Activated naive CD4-positive, alpha-beta T cell treated with anti-CD3 and anti-CD28 coated beads, Interleukin-2, amount 10 ng/mL, durations not matched to agents 7 days and 5 days (primary cell): Measurements from ENCODE around the gene THOC1.

Experiments used
- CTCF ChIA-PET: fragments of 350-600 bp; sonication (Branson Sonifier 250); formaldehyde crosslinking; loops from one replicate; lab custom pipeline; 2021; ENCODE audit warnings: antibody characterized with exemption; lab: Charles Lee
- DNase-seq: peaks from one replicate; pipeline ENCODE4 v3.0.0-alpha.2; 2020
- H3K27ac Mint-ChIP-seq: one replicate; pipeline ENCODE4 v1.8.0; 2021; ENCODE audit warnings: mild to moderate bottlenecking, moderate library complexity, mixed read lengths
- H3K27me3 Mint-ChIP-seq: one replicate; pipeline ENCODE4 v1.8.0; 2021; ENCODE audit warnings: mild to moderate bottlenecking, mixed read lengths
- H3K36me3 Mint-ChIP-seq: one replicate; pipeline ENCODE4 v1.8.0; 2021; ENCODE audit warnings: mixed read lengths
- H3K4me1 Mint-ChIP-seq: one replicate; pipeline ENCODE4 v1.8.0; 2021; ENCODE audit warnings: mixed read lengths
- H3K4me3 Mint-ChIP-seq: one replicate; pipeline ENCODE4 v1.8.0; 2021; ENCODE audit warnings: mild to moderate bottlenecking, moderate library complexity, mixed read lengths
- H3K9me3 Mint-ChIP-seq: one replicate; pipeline ENCODE4 v1.8.0; 2021; ENCODE audit warnings: mixed read lengths

THOC1 gene

DNA sequence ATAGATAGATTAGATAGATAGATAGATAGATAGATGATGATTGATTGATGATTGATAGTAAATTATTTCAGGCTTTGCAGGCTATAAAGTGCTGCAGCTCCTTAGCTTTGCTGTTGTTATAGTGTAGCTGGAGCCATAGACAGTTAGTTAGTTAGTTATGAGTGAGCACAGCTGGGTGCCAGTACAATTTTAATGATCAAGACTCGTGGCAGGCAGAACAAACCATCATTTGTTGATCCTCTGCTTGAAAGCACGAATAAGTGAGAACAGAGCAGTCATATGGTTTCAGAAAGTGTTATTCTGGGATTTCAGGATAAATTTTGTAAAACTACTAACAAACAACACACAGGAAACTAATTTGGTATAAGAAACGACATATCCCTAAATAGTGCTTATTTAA, 53.9 kb downstream of the THOC1 start:
- CTCF ChIA-PET: no interaction called here
- Mint-ChIP-seq H3K27me3 (no peaks in the 10 kb centered on the region), H3K4me1 (no peaks in the 10 kb centered on the region), H3K36me3 (peaks cover 63% of the 10 kb centered on the region), H3K9me3 (no peaks in the 10 kb centered on the region), H3K4me3 (no peak overlapping the region), H3K27ac (no peak overlapping the region)
- DNase-seq: no peak

DNA sequence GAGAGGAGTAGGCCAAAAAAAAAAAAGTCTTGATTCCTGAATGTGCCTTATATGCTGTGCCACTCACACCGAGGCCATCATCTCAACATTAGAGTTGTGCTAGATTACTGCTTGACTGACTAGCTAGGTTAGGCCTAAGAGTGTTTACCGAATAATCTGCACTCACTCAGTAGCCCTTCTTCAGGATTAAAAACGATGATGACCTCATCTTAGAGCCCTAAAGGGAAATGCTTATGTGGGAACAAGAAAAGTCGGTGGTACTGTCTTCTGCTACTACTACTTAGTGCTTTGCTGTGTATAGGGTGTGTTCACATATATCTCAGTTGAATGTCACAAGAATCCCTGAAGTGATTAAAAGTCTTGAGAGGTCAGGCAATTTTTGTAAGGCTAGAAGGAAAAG, 54.3 kb downstream of the THOC1 start:
- H3K27me3 Mint-ChIP-seq: no peaks in the 10 kb centered on the region
- H3K9me3 Mint-ChIP-seq: no peaks in the 10 kb centered on the region
- H3K27ac Mint-ChIP-seq: no peak overlapping the region
- H3K4me3 Mint-ChIP-seq: no peak overlapping the region
- CTCF ChIA-PET: no interaction called here
- no peak for DNase-seq
- peaks cover 61% of the 10 kb centered on the region for H3K36me3 Mint-ChIP-seq
- H3K4me1 Mint-ChIP-seq: no peaks in the 10 kb centered on the region

DNA sequence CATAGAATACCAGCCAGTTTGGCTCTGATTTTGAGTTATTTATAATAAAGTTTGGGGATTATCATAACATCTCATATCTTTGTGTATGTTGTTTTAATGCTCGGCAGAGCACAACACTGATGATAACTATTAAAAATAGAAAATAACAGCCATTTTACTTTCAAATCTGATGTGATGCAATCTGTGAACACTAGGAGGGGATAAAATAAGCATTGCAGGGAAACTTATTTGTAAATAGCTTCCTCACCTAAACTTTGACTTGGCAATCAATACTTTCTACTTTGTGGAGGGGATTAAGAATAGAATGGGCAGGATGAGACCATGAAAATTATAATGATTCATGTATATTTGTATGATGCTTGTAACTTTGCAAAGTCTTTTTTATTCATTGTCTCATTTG, 55.1 kb downstream of the THOC1 start:
- H3K27me3 Mint-ChIP-seq: no peaks in the 10 kb centered on the region
- no peak overlapping the region for H3K27ac Mint-ChIP-seq
- no peak overlapping the region for H3K4me3 Mint-ChIP-seq
- DNase-seq: no peak
- H3K36me3 Mint-ChIP-seq: peaks cover 57% of the 10 kb centered on the region
- CTCF ChIA-PET: no interaction called here
- H3K4me1 Mint-ChIP-seq: no peaks in the 10 kb centered on the region
- H3K9me3 Mint-ChIP-seq: no peaks in the 10 kb centered on the region

DNA sequence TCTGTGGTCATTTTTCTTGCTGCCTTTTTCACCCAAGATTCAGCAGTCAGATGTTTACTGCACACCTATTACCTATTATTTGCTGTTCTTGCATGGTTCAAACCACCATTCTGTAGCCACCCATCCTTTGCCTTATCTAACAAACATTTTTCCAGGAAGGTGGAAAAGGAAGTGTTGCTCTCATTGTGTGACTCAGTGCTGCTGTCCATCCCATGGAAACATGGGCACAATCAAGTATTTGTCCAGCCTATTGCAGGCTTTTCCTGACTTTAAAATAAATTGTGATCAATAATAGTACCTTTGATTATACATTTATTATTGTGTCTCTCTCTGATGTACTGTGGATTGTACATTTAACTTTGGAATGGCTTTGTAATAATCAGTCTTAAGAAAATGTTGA, 56.3 kb downstream of the THOC1 start:
- DNase-seq: no peak
- Mint-ChIP-seq H3K4me1 (no peaks in the 10 kb centered on the region), H3K36me3 (peaks cover 52% of the 10 kb centered on the region), H3K9me3 (no peaks in the 10 kb centered on the region), H3K27ac (no peak overlapping the region), H3K4me3 (no peak overlapping the region), H3K27me3 (no peaks in the 10 kb centered on the region)
- CTCF ChIA-PET: no interaction called here

DNA sequence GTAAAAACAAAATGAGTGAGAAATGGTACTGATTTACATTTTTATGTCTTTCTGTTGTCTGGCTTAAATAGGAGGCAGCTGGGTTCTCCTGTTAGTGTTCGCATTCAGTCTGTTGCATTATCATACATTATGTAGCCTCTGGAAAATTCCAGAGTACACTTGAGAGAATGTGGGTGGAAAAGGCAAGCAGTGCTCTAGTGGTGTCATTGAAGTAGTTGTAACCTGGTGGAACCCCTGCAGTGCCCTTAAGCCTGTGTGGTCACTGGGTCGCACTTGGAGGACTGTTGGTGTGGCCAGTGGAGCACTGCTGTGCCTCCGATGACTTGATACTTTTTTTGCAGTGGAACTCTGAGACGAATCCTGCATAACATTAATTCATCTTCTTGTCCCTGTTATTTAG, 57.1 kb downstream of the THOC1 start:
- CTCF ChIA-PET: no interaction called here
- peaks cover 57% of the 10 kb centered on the region for H3K36me3 Mint-ChIP-seq
- no peaks in the 10 kb centered on the region for H3K27me3 Mint-ChIP-seq
- H3K27ac Mint-ChIP-seq: no peak overlapping the region
- no peak for DNase-seq
- no peak overlapping the region for H3K4me3 Mint-ChIP-seq
- no peaks in the 10 kb centered on the region for H3K4me1 Mint-ChIP-seq
- no peaks in the 10 kb centered on the region for H3K9me3 Mint-ChIP-seq

DNA sequence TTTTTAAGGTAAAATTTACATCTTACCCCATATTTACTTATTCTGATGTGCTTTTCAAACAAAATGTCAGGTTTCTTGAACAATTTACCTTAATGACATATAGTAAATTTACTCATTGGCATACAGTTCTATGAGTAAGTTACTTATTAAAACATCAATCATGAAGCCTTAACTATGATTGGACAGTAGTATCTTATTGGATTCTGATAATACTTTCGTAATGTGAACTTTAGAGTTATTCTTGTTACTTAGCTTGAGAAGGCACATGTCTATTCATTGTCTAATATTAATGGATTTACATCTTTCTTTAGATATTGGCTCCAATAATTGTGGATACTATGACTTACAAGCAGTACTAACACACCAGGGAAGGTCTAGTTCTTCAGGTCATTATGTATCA, 57.8 kb downstream of the THOC1 start:
- H3K27ac Mint-ChIP-seq: no peak overlapping the region
- no peaks in the 10 kb centered on the region for H3K4me1 Mint-ChIP-seq
- no peaks in the 10 kb centered on the region for H3K9me3 Mint-ChIP-seq
- no peaks in the 10 kb centered on the region for H3K27me3 Mint-ChIP-seq
- H3K36me3 Mint-ChIP-seq: peaks cover 60% of the 10 kb centered on the region
- DNase-seq: no peak
- H3K4me3 Mint-ChIP-seq: no peak overlapping the region
- CTCF ChIA-PET: no interaction called here

DNA sequence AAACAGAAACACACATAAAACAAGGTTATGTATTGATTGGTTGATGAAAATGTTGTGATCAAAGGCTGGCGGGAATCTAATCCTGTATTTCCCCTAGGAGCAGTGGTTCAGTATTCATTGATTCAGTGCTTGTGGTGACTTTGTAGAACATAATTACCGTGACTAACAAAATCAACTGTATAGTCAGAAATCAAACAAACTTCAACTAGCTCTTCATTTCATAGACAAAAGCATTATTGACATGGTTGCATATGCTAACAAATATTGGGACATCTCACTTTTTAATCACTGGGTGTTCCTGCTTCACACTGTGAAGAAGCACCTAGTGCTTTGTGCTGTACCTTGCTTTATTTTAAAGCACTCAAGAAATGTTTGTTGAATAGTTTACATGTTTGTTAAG, 68.1 kb downstream of the THOC1 start:
- Mint-ChIP-seq H3K27ac (no peak overlapping the region), H3K27me3 (no peaks in the 10 kb centered on the region), H3K4me1 (peaks cover 6% of the 10 kb centered on the region), H3K9me3 (no peaks in the 10 kb centered on the region), H3K4me3 (no peak overlapping the region), H3K36me3 (peaks cover 43% of the 10 kb centered on the region)
- DNase-seq: no peak
- CTCF ChIA-PET: no interaction called here

DNA sequence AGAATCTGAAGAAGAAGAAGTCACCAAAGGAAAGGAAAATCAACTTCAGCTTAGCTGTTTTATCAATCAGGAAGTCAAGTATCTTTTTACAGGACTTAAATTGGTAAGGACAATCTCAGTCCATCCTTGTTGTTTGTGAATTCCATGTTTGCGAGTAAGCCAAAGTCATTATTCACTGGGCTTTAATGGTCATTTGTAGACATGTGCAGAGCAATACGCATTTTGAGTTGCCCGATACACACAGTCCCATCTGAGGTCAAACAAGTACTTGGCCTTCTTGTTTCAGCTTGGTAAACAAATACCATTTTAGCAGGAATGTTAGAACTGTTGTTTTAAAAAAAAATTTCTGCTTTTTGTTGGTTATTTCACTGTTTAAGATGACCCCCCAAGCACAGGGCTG, 68.6 kb downstream of the THOC1 start:
- CTCF ChIA-PET: no interaction called here
- H3K9me3 Mint-ChIP-seq: no peaks in the 10 kb centered on the region

DNA sequence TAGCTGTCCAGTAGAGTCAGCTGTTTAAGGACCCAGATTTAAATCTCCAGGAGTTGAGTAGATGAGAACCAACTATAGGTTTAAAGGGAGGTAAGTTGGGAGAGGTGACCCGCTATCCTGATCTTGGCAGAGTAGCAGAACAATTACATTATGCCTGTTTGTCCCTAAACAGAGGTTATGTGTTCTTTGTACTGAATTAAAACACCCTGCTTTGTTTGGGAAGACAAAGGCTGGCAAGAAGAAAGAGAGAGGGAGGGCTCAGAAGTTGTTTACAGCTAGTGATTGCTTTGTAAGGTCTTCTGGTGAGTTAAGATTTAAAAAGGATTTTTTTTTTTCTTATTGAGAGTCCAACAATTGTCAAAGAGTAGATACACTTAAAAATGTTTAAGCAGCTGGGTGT, 72.2 kb downstream of the THOC1 start:
- CTCF ChIA-PET: no interaction called here
- H3K4me1 Mint-ChIP-seq: no peaks in the 10 kb centered on the region
- H3K9me3 Mint-ChIP-seq: no peaks in the 10 kb centered on the region
- H3K4me3 Mint-ChIP-seq: no peak overlapping the region
- DNase-seq: no peak
- H3K36me3 Mint-ChIP-seq: peaks cover 31% of the 10 kb centered on the region
- no peaks in the 10 kb centered on the region for H3K27me3 Mint-ChIP-seq
- H3K27ac Mint-ChIP-seq: no peak overlapping the region

More for the DNA sequence above, 68.6 kb downstream of the THOC1 start:
- DNase-seq: no peak
- no peak overlapping the region for H3K4me3 Mint-ChIP-seq
- H3K36me3 Mint-ChIP-seq: peaks cover 39% of the 10 kb centered on the region
- peaks cover 6% of the 10 kb centered on the region for H3K4me1 Mint-ChIP-seq
- no peaks in the 10 kb centered on the region for H3K27me3 Mint-ChIP-seq
- no peak overlapping the region for H3K27ac Mint-ChIP-seq

DNA sequence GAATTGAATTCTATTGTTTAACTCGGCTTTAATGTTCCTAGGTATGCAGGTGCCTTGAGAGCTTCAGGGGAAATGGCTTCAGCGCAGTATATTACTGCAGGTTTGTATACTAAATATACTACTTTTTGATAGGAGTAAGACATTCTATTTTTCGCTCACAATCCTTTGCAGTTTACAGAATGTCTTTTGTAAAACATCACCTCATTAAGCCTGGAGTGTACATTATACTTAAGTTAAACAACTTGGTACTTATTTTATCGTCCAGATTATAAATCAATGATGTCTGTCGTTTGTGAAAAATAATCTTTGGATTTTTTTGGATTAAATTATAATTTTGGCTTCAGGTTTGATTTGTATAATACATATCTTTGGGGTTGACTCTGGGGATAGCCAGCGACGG, 75.0 kb downstream of the THOC1 start:
- peaks cover 26% of the 10 kb centered on the region for H3K36me3 Mint-ChIP-seq
- CTCF ChIA-PET: no interaction called here
- no peak for DNase-seq
- H3K27ac Mint-ChIP-seq: no peak overlapping the region
- H3K4me3 Mint-ChIP-seq: no peak overlapping the region
- no peaks in the 10 kb centered on the region for H3K4me1 Mint-ChIP-seq
- H3K27me3 Mint-ChIP-seq: no peaks in the 10 kb centered on the region
- H3K9me3 Mint-ChIP-seq: no peaks in the 10 kb centered on the region

DNA sequence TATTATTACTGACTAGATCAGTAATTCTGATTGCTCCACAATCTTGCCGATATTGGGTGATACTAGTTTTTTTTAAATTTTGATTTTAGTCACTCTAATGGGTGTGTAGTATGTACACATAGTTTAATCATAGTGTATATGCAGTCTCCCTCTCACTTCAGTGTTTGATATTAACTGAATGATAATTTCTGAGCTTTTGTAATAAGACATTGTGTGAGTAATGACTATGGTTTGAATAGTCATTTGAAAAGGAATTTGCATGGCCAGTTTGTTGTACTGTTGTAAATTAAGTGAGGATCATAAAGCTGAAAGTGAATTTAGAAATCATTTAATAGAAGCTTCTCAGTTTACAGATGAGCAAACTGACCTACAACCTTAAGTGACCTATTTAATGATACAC, 76.1 kb downstream of the THOC1 start:
- Mint-ChIP-seq H3K4me1 (no peaks in the 10 kb centered on the region), H3K4me3 (no peak overlapping the region), H3K27ac (no peak overlapping the region), H3K9me3 (no peaks in the 10 kb centered on the region), H3K27me3 (no peaks in the 10 kb centered on the region), H3K36me3 (peaks cover 23% of the 10 kb centered on the region)
- DNase-seq: no peak
- CTCF ChIA-PET: no interaction called here

DNA sequence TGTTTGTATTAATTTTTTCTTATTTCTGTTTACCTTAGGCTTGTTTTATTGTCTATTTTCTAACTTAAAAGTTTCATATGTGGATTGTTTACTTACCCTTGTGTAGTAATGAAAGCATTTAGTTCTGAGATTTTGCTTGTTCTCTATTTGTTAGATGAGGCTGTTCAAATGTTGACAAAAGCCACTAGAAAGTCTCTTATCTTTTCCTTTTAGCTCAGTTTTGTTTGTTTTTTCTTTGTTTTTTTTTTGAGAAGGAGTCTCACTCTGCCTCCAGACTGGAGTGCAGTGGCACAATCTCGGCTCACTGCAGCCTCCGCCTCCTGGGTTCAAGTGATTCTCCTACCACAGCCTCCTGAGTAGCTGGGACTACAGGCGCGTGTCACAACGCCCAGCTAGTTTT, 78.6 kb downstream of the THOC1 start:
- DNase-seq: no peak
- CTCF ChIA-PET: no interaction called here
- H3K27me3 Mint-ChIP-seq: no peaks in the 10 kb centered on the region
- H3K4me1 Mint-ChIP-seq: no peaks in the 10 kb centered on the region
- H3K9me3 Mint-ChIP-seq: no peaks in the 10 kb centered on the region
- H3K36me3 Mint-ChIP-seq: peaks cover 23% of the 10 kb centered on the region
- peak overlapping the region; percentile 24 for H3K27ac Mint-ChIP-seq
- H3K4me3 Mint-ChIP-seq: no peak overlapping the region

DNA sequence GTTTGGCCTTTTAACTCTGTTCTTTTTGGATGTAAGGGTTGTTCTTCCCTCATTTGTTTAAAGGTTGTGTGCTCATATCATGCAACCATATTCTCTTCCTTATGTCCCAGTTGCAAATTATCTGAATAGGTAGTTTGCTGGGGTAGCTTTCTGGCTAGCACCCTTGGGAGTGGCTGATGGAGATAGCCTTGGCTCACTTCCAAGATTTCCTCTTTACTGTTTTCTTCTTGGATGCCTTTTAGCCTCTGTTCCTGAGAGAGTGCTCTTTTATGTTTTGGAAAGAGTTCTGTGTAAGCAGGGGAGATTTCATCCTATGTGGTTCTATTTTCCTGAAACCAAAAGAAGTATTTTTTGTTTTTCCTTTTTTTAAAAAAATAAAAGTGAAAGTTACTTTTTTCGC, 84.1 kb downstream of the THOC1 start:
- DNase-seq: no peak
- H3K27ac Mint-ChIP-seq: no peak overlapping the region
- no peaks in the 10 kb centered on the region for H3K9me3 Mint-ChIP-seq
- H3K4me1 Mint-ChIP-seq: peaks cover 21% of the 10 kb centered on the region
- CTCF ChIA-PET: no interaction called here
- H3K36me3 Mint-ChIP-seq: peaks cover 33% of the 10 kb centered on the region
- no peaks in the 10 kb centered on the region for H3K27me3 Mint-ChIP-seq
- no peak overlapping the region for H3K4me3 Mint-ChIP-seq

DNA sequence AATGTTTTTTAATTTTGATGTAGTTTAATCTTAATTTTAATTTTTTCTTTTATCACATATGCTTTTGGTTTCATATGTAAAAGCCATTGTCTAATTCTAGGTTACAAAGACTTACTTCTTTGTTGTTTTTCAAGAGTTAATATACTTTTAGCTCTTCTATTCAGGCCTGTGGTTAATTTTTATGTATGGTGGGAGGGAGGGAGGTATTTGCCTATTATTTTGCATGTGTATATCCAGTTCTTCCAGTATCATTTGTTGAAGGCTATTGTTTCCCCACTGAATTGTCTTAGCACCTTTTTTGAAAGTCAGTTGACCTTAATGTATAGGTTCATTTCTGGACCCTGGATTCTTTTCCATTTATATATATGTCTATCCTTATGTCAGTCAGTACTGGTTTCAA, 86.1 kb downstream of the THOC1 start:
- CTCF ChIA-PET: no interaction called here
- H3K4me1 Mint-ChIP-seq: peaks cover 28% of the 10 kb centered on the region
- no peaks in the 10 kb centered on the region for H3K27me3 Mint-ChIP-seq
- peaks cover 34% of the 10 kb centered on the region for H3K36me3 Mint-ChIP-seq
- H3K9me3 Mint-ChIP-seq: no peaks in the 10 kb centered on the region
- H3K27ac Mint-ChIP-seq: no peak overlapping the region
- DNase-seq: no peak
- H3K4me3 Mint-ChIP-seq: no peak overlapping the region

DNA sequence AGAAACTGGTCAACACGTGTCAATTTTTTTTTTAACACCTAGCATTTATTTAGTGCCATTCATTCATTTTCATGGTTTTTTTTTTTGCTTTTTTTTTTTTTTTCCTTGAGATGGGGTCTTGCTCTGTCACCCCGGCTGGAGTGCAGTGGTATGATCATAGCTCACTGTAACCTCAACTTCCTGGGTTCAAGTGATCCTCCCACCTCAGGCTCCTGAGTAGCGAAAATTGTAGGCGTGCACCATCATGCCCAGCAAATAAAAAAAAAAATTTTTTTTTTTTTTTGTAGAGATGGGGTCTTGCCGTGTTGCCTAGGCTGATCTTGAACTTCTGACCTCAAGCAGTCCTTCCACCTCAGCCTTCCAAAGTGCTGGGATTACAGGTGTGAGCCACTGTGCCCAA, 88.3 kb downstream of the THOC1 start:
- DNase-seq: peak; percentile 24
- Mint-ChIP-seq H3K4me3 (no peak overlapping the region), H3K27ac (no peak overlapping the region), H3K9me3 (no peaks in the 10 kb centered on the region), H3K4me1 (peaks cover 30% of the 10 kb centered on the region), H3K36me3 (peaks cover 34% of the 10 kb centered on the region), H3K27me3 (no peaks in the 10 kb centered on the region)
- CTCF ChIA-PET: interaction anchor here (0.7 kb wide), 1 partner anchor 27 kb away, joined by 3 read pairs; no protein-coding TSS in a partner anchor

DNA sequence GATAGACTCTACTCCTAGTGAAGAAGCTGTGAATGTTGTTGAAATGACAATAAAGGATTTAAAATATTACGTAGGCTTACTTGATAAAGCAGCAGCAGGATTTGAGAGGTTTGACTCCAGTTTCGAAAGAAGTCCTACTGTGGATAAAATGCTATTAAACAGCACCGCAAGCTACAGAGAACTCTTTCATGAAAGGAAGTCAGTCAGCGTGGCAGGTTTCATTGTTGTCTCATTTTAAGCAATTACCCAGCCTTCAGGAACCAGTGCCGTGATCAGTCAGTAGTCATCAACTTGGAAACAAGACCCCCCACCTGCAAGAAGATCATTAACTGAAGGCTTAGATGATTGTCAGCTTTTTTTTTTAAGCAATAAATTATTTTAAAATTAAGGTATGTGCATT, 95.5 kb downstream of the THOC1 start:
- Mint-ChIP-seq H3K27ac (no peak overlapping the region), H3K36me3 (peaks cover 34% of the 10 kb centered on the region), H3K4me3 (no peak overlapping the region), H3K27me3 (no peaks in the 10 kb centered on the region), H3K4me1 (peaks cover 2% of the 10 kb centered on the region), H3K9me3 (no peaks in the 10 kb centered on the region)
- CTCF ChIA-PET: no interaction called here
- DNase-seq: no peak
